Stimulated activated CD4-positive, alpha-beta T cell treated with anti-CD3 and anti-CD28 coated beads, Interleukin-15, amount 100 ng/mL, for 48 hours (primary cell): Measurements from ENCODE around the gene NR1I3.
"Not testable (repeated sequence)": the region's sequence is repeated elsewhere in the genome, so short reads cannot be mapped to it uniquely, and the experiment has no call there.

Experiments used
- DNase-seq, 2 donors: peaks; one replicate each; pipeline ENCODE4 v3.0.0-alpha.2; 2020; ENCODE audit warnings: low read depth in 2 of 2

NR1I3 gene

GRCh38 chr1:161238039-161238473, at the start of gene NR1I3:
TSS of gene NR1I3 (minus strand) at chr1:161238203. CDS start at chr1:161236565, 1,638 bp downstream.
- no peak for DNase-seq

GRCh38 chr1:161287482-161288054, 49.6 kb upstream of the NR1I3 start:
- no peak for DNase-seq

GRCh38 chr1:161285521-161285920, 47.5 kb upstream of the NR1I3 start:
- DNase-seq: no peak

GRCh38 chr1:161285113-161285512, 47.1 kb upstream of the NR1I3 start:
- DNase-seq: no peak

- DNase-seq: no peak
Observed at GRCh38 chr1:161282991-161283390, 45.0 kb upstream of the NR1I3 start.

- no peak for DNase-seq
Observed at GRCh38 chr1:161274874-161275273, 36.9 kb upstream of the NR1I3 start.

GRCh38 chr1:161273402-161273801, 35.4 kb upstream of the NR1I3 start:
- no peak for DNase-seq

GRCh38 chr1:161267321-161267720, 29.3 kb upstream of the NR1I3 start:
- no peak for DNase-seq

- no peak for DNase-seq
Observed at GRCh38 chr1:161266836-161267235, 28.8 kb upstream of the NR1I3 start.

GRCh38 chr1:161266202-161266601, 28.2 kb upstream of the NR1I3 start:
- no peak for DNase-seq

GRCh38 chr1:161265305-161265704, 27.3 kb upstream of the NR1I3 start:
- DNase-seq: no peak

- no peak for DNase-seq
Observed at GRCh38 chr1:161261261-161262235, 23.5 kb upstream of the NR1I3 start.

- DNase-seq: no peak
Observed at GRCh38 chr1:161260376-161261260, 22.6 kb upstream of the NR1I3 start.

- no peak for DNase-seq
Observed at GRCh38 chr1:161259765-161260164, 21.8 kb upstream of the NR1I3 start.

- DNase-seq: no peak
Observed at GRCh38 chr1:161259345-161259702, 21.3 kb upstream of the NR1I3 start.

GRCh38 chr1:161258439-161259344, 20.7 kb upstream of the NR1I3 start, which contains the start of gene PCP4L1:
TSS of gene PCP4L1 (plus strand) at chr1:161258745. CDS start at chr1:161258975, 230 bp downstream.
- DNase-seq: peak; percentile 12 to 31

GRCh38 chr1:161257109-161257508, 19.1 kb upstream of the NR1I3 start:
- DNase-seq: not testable (repeated sequence)

- DNase-seq: not testable (repeated sequence)
Observed at GRCh38 chr1:161255955-161256520, 18.0 kb upstream of the NR1I3 start.

- DNase-seq: not testable (repeated sequence)
Observed at GRCh38 chr1:161255302-161255701, 17.3 kb upstream of the NR1I3 start.

- no peak for DNase-seq
Observed at GRCh38 chr1:161251579-161251978, 13.6 kb upstream of the NR1I3 start.
